ENCODE data around the gene SMAD3.

The SMAD3 gene

DNA sequence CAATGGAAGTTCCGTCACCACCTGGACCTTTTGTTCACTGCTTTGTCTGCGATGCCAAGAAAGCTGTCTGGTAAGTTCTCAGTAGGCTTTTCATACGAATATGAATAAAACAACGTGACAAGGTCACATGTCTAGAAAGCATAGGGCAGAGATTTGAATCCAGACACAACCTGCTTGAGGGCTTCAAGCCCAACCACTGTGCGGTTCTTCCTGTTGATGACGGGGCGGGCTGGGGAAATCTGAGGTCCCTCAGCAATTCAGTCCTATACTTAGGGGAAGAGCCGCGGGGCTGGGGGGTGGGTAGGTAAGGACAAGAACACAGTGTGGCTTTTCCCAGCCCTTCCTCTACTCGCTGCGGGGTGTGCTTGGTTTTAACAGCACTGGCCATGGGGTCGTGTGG is 32.4 kb upstream of the SMAD3 start:
- Histone ChIP-seq H3K27me3 (ENCODE audit: insufficient read depth, poor library complexity, severe bottlenecking) (peaks cover 4% of the 10 kb centered on the region), H3K4me3 (replicated peaks; ENCODE audit: insufficient read depth, low read length) (no peak overlapping the region), H3K27ac (replicated peaks) (no peak overlapping the region)
- TF ChIP-seq CTCF (IDR thresholded peaks at IDR 0.05; ENCODE audit: insufficient read depth, low read length) (no peak), SPI1 (IDR thresholded peaks at IDR 0.05; ENCODE audit: borderline replicate concordance, low read depth) (no peak), GABPA (IDR thresholded peaks at IDR 0.05; ENCODE audit: low read depth) (no peak), POLR2AphosphoS5 (IDR thresholded peaks at IDR 0.05; ENCODE audit: low read depth) (no peak)
- TF ChIP-seq, protein P1, sequence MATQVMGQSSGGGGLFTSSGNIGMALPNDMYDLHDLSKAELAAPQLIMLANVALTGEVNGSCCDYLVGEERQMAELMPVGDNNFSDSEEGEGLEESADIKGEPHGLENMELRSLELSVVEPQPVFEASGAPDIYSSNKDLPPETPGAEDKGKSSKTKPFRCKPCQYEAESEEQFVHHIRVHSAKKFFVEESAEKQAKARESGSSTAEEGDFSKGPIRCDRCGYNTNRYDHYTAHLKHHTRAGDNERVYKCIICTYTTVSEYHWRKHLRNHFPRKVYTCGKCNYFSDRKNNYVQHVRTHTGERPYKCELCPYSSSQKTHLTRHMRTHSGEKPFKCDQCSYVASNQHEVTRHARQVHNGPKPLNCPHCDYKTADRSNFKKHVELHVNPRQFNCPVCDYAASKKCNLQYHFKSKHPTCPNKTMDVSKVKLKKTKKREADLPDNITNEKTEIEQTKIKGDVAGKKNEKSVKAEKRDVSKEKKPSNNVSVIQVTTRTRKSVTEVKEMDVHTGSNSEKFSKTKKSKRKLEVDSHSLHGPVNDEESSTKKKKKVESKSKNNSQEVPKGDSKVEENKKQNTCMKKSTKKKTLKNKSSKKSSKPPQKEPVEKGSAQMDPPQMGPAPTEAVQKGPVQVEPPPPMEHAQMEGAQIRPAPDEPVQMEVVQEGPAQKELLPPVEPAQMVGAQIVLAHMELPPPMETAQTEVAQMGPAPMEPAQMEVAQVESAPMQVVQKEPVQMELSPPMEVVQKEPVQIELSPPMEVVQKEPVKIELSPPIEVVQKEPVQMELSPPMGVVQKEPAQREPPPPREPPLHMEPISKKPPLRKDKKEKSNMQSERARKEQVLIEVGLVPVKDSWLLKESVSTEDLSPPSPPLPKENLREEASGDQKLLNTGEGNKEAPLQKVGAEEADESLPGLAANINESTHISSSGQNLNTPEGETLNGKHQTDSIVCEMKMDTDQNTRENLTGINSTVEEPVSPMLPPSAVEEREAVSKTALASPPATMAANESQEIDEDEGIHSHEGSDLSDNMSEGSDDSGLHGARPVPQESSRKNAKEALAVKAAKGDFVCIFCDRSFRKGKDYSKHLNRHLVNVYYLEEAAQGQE (IDR thresholded peaks at IDR 0.05; ENCODE audit: insufficient replicate concordance, low read depth): no peak
- no peak for DNase-seq (ENCODE audit: low read depth in 1 of 2, low spot score in 1 of 2)

GRCh38 chr15:67033571-67034044 is 31.8 kb upstream of the SMAD3 start:
- DNase-seq (ENCODE audit: low read depth in 1 of 2, low spot score in 1 of 2): no peak
- no peak overlapping the region for H3K27ac ChIP-seq (replicated peaks)
- peak; percentile 52; the same call in 1 of the 2 replicates for TF ChIP-seq SPI1 (IDR thresholded peaks at IDR 0.05; ENCODE audit: borderline replicate concordance, low read depth)
- TF ChIP-seq POLR2AphosphoS5 (IDR thresholded peaks at IDR 0.05; ENCODE audit: low read depth): no peak
- peaks cover 4% of the 10 kb centered on the region for H3K27me3 ChIP-seq (ENCODE audit: insufficient read depth, poor library complexity, severe bottlenecking)
- H3K4me3 ChIP-seq (replicated peaks; ENCODE audit: insufficient read depth, low read length): no peak overlapping the region

DNA sequence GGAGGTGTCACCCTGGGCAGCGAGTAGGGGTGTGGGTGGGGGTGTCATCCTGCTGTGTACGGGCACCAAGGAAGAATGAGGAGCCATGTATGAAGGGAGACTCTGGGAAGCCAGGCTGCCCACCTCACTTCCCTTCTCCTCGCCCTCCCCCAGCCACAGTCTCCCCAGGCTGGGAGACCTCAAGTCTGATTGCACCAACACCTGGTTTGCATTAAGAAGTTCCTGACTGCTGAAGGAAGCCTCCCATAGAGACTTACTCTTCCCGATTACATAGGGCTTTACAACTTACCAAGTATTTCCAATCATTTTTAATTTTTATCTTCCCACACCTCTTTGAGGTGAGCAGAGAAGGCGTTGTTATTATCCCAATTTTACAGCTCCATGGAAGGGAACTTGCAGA is 29.5 kb upstream of the SMAD3 start:
- TF ChIP-seq SPI1 (IDR thresholded peaks at IDR 0.05; ENCODE audit: borderline replicate concordance, low read depth) (peak; percentile 48; the same call in 1 of the 2 replicates), POLR2AphosphoS5 (IDR thresholded peaks at IDR 0.05; ENCODE audit: low read depth) (no peak)
- Histone ChIP-seq H3K27me3 (ENCODE audit: insufficient read depth, poor library complexity, severe bottlenecking) (peaks cover 4% of the 10 kb centered on the region), H3K4me3 (replicated peaks; ENCODE audit: insufficient read depth, low read length) (no peak overlapping the region), H3K27ac (replicated peaks) (no peak overlapping the region)
- peak in 1 of 2 experiments; percentile 64 for DNase-seq (ENCODE audit: low read depth in 1 of 2, low spot score in 1 of 2)

GRCh38 chr15:67036775-67037555 is 28.4 kb upstream of the SMAD3 start:
- H3K27ac ChIP-seq (replicated peaks): no peak overlapping the region
- peak in 1 of 2 experiments; percentile 37 for DNase-seq (ENCODE audit: low read depth in 1 of 2, low spot score in 1 of 2)
- H3K27me3 ChIP-seq (ENCODE audit: insufficient read depth, poor library complexity, severe bottlenecking): peaks cover 4% of the 10 kb centered on the region
- H3K4me3 ChIP-seq (replicated peaks; ENCODE audit: insufficient read depth, low read length): no peak overlapping the region
- TF ChIP-seq GABPA (IDR thresholded peaks at IDR 0.05; ENCODE audit: low read depth) (no peak), CTCF (IDR thresholded peaks at IDR 0.05; ENCODE audit: insufficient read depth, low read length) (no peak), POLR2AphosphoS5 (IDR thresholded peaks at IDR 0.05; ENCODE audit: low read depth) (no peak), SPI1 (IDR thresholded peaks at IDR 0.05; ENCODE audit: borderline replicate concordance, low read depth) (no peak)
- TF ChIP-seq, protein P1 (IDR thresholded peaks at IDR 0.05; ENCODE audit: insufficient replicate concordance, low read depth): no peak
